ENCODE data around the gene LZIC. TPM values are rescaled to one million over a fixed set of nuclear protein-coding genes. Genes with fewer than 3 reads are reported as not detected.

LZIC gene
- total RNA-seq (2014; rRNA removed; shearing (Covaris generic)): 29.5 and 31.2 TPM in 2 replicates

GRCh38 chr1:9942939-9943788 is at the start of gene LZIC, which contains the start of gene NMNAT1:
TSS of gene LZIC (minus strand) at chr1:9943391. CDS start at chr1:9936619, 6,772 bp downstream.
TSS of gene NMNAT1 (plus strand) at chr1:9943475. CDS start at chr1:9972074, 28,599 bp downstream.

GRCh38 chr1:9910076-9910422 is 33.1 kb downstream of the LZIC start, which contains the start of gene CTNNBIP1:
TSS of gene CTNNBIP1 (minus strand) at chr1:9910269. CDS start at chr1:9872064, 38,205 bp downstream.

Small RNAs within 50 kb of the gene (small RNA-seq; reads per million reads assigned to genes)
- gene MIR5697: not detected

Other genes with a start within 250 kb of the LZIC start
- 65.8 and 69.9 TPM in 2 replicates for gene CLSTN1, start 119.4 kb downstream of the LZIC start, total RNA-seq (2014; rRNA removed; shearing (Covaris generic))
- 50.6 and 55.4 TPM in 2 replicates for gene CTNNBIP1, start 33.1 kb downstream of the LZIC start, total RNA-seq (2014; rRNA removed; shearing (Covaris generic))
- 3.1 and 3.3 TPM in 2 replicates for gene NMNAT1, start 84 bp upstream of the LZIC start, total RNA-seq (2014; rRNA removed; shearing (Covaris generic))
- not detected in 2 replicates for gene RBP7, start 53.8 kb upstream of the LZIC start, total RNA-seq (2014; rRNA removed; shearing (Covaris generic))
- gene UBE4B, start 89.6 kb upstream of the LZIC start, total RNA-seq (2014; rRNA removed; shearing (Covaris generic)): 30.6 and 38.6 TPM in 2 replicates

Measured in A375 (cell line).